ENCODE results near the gene EBNA1BP2.

GRCh38 chr1:43153443-43153842 is 18.6 kb downstream of the EBNA1BP2 start:
- TF ChIP-seq CTCF (IDR thresholded peaks at IDR 0.05) (no peak), POLR2A (IDR thresholded peaks at IDR 0.05) (no peak)

Data from testis (tissue), 2 donors.